ENCODE results near the gene NUP205.

NUP205 gene

GRCh38 chr7:135557455-135558336 lies at the start of gene NUP205:
NUP205 (plus strand) TSS chr7:135557917; CDS start chr7:135557945, 28 bp downstream.
- TF ChIP-seq GATA3 (IDR thresholded peaks at IDR 0.05; ENCODE audit: low read depth, low read length) (no peak), GATA2 (IDR thresholded peaks at IDR 0.05; ENCODE audit: low read depth, low read length) (peak; percentile 66)

GRCh38 chr7:135508883-135509588 lies 48.7 kb upstream of the NUP205 start:
- TF ChIP-seq GATA2 (IDR thresholded peaks at IDR 0.05; ENCODE audit: low read depth, low read length) (no peak), GATA3 (IDR thresholded peaks at IDR 0.05; ENCODE audit: low read depth, low read length) (no peak)

GRCh38 chr7:135509589-135509838 lies 48.2 kb upstream of the NUP205 start:
- TF ChIP-seq GATA2 (IDR thresholded peaks at IDR 0.05; ENCODE audit: low read depth, low read length): no peak
- TF ChIP-seq GATA3 (IDR thresholded peaks at IDR 0.05; ENCODE audit: low read depth, low read length): no peak

GRCh38 chr7:135509839-135510591 lies 47.7 kb upstream of the NUP205 start, which contains the start of gene CNOT4:
CNOT4 (minus strand) TSS chr7:135510102; CDS start chr7:135438331, 71,771 bp downstream.
- TF ChIP-seq GATA3 (IDR thresholded peaks at IDR 0.05; ENCODE audit: low read depth, low read length): no peak
- TF ChIP-seq GATA2 (IDR thresholded peaks at IDR 0.05; ENCODE audit: low read depth, low read length): no peak

GRCh38 chr7:135510592-135511183 lies 47.0 kb upstream of the NUP205 start:
- TF ChIP-seq GATA2 (IDR thresholded peaks at IDR 0.05; ENCODE audit: low read depth, low read length) (no peak), GATA3 (IDR thresholded peaks at IDR 0.05; ENCODE audit: low read depth, low read length) (no peak)

GRCh38 chr7:135512135-135512887 lies 45.4 kb upstream of the NUP205 start:
- TF ChIP-seq GATA3 (IDR thresholded peaks at IDR 0.05; ENCODE audit: low read depth, low read length) (no peak), GATA2 (IDR thresholded peaks at IDR 0.05; ENCODE audit: low read depth, low read length) (no peak)

- TF ChIP-seq GATA2 (IDR thresholded peaks at IDR 0.05; ENCODE audit: low read depth, low read length) (no peak), GATA3 (IDR thresholded peaks at IDR 0.05; ENCODE audit: low read depth, low read length) (no peak)
These were observed 42.9 kb upstream of the NUP205 start for GRCh38 chr7:135514856-135515255.

- TF ChIP-seq GATA3 (IDR thresholded peaks at IDR 0.05; ENCODE audit: low read depth, low read length) (no peak), GATA2 (IDR thresholded peaks at IDR 0.05; ENCODE audit: low read depth, low read length) (no peak)
These were observed 40.7 kb upstream of the NUP205 start for GRCh38 chr7:135517060-135517459.

- TF ChIP-seq GATA3 (IDR thresholded peaks at IDR 0.05; ENCODE audit: low read depth, low read length) (no peak), GATA2 (IDR thresholded peaks at IDR 0.05; ENCODE audit: low read depth, low read length) (no peak)
These were observed 39.0 kb upstream of the NUP205 start for GRCh38 chr7:135518748-135519147.

- no peak for TF ChIP-seq GATA2 (IDR thresholded peaks at IDR 0.05; ENCODE audit: low read depth, low read length)
- TF ChIP-seq GATA3 (IDR thresholded peaks at IDR 0.05; ENCODE audit: low read depth, low read length): no peak
These were observed 38.5 kb upstream of the NUP205 start for GRCh38 chr7:135519233-135519688.

GRCh38 chr7:135519871-135520270 lies 37.8 kb upstream of the NUP205 start:
- TF ChIP-seq GATA2 (IDR thresholded peaks at IDR 0.05; ENCODE audit: low read depth, low read length) (no peak), GATA3 (IDR thresholded peaks at IDR 0.05; ENCODE audit: low read depth, low read length) (no peak)

GRCh38 chr7:135522509-135522908 lies 35.2 kb upstream of the NUP205 start:
- TF ChIP-seq GATA3 (IDR thresholded peaks at IDR 0.05; ENCODE audit: low read depth, low read length) (no peak), GATA2 (IDR thresholded peaks at IDR 0.05; ENCODE audit: low read depth, low read length) (no peak)

GRCh38 chr7:135523146-135523545 lies 34.6 kb upstream of the NUP205 start:
- TF ChIP-seq GATA2 (IDR thresholded peaks at IDR 0.05; ENCODE audit: low read depth, low read length) (no peak), GATA3 (IDR thresholded peaks at IDR 0.05; ENCODE audit: low read depth, low read length) (no peak)
